OCI-LY1 (cell line): ENCODE data around the gene MTMR1.

ENCODE experiments used
- EZH2 ChIP-seq: fragments of 200-600 bp; sonication (generic), shearing (Covaris generic); IDR thresholded peaks from 2 replicates; pipeline ENCODE4 v1.8.0; 2017; ENCODE audit warnings: borderline replicate concordance, mixed run types, mild to moderate bottlenecking, antibody characterized with exemption, low read length, moderate library complexity, mixed read lengths
- TF ChIP-seq, protein P1 (sequence below): fragments of 200-600 bp; sonication (generic), shearing (Covaris generic); IDR thresholded peaks from 2 replicates; pipeline ENCODE4 v1.5.1; 2017; ENCODE audit warnings: mild to moderate bottlenecking, antibody characterized with exemption, low read length, moderate library complexity, mixed read lengths

DNA sequence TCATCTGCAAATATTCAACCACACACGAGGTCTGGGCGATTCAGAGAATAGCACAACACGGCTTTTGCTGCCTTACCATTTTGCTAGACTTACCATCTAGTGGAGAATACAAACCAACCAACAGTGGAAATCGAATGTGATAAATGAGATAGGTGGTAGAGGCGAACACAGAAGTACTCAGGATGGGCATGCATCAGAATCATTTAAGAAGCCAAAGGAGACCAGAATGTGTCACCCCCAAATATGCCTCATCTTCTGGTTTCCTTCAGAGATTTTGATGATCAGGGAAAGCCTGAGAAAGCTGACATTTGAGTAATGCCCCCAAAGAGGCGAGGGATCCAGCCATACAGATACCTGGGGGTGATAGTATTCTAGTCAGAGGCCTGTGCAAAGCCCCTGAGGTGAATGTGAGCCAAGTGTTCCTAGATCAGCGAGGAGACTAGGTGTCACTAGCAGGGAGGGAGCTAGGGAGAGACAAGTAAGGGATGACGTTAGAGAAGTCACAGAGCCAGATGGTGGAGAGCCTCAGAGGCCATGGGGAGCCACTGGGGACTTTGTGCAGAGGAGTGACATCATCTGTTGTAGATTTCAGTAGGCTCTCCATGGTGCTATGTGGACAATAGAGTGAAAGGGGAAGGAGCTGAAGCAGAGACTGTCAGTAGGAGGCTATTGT, 1.7 kb downstream of the MTMR1 start:
- TF ChIP-seq, protein P1, sequence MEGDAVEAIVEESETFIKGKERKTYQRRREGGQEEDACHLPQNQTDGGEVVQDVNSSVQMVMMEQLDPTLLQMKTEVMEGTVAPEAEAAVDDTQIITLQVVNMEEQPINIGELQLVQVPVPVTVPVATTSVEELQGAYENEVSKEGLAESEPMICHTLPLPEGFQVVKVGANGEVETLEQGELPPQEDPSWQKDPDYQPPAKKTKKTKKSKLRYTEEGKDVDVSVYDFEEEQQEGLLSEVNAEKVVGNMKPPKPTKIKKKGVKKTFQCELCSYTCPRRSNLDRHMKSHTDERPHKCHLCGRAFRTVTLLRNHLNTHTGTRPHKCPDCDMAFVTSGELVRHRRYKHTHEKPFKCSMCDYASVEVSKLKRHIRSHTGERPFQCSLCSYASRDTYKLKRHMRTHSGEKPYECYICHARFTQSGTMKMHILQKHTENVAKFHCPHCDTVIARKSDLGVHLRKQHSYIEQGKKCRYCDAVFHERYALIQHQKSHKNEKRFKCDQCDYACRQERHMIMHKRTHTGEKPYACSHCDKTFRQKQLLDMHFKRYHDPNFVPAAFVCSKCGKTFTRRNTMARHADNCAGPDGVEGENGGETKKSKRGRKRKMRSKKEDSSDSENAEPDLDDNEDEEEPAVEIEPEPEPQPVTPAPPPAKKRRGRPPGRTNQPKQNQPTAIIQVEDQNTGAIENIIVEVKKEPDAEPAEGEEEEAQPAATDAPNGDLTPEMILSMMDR = no peak
- no peak for TF ChIP-seq EZH2
